Left colon (tissue), 2 donors: Measurements from ENCODE around the gene SLC22A15. TPM values are rescaled to one million over a fixed set of nuclear protein-coding genes. Genes with fewer than 3 reads are reported as not detected.

ENCODE experiments used
- ATAC-seq: fragments of 200-7000 bp; cut with Tn5 transposase; one replicate; pipeline ENCODE4 v1.9.1; 2020; ENCODE audit warnings: mild to moderate bottlenecking, moderate library complexity
- DNase-seq, 2 donors: peaks; one replicate each; pipeline ENCODE4 v3.0.0-alpha.2; 2020
- intact Hi-C, 2 donors: fragments of 100-400 bp; cut with DNase I in 1 of 2; cut with micrococcal nuclease in 1 of 2; formaldehyde crosslinking; loops; one replicate each; pipeline versions ENCODE4 v1.11.2 to v1.14.0; 2022; cut with DNase I, micrococcal nuclease
- total RNA-seq, 2 donors: library from RNA; stranded (reverse); fragmentation: NEBNext Ultra II Directional; extraction: Animal tissue kit (Norgen Biotek cat#: 25700); gene quantifications; one replicate each; pipeline ENCODE4 v1.2.1, GENCODE V29; 2021
- donor health status: DM: no; HTN: no; CAD: no.
- donor health status: DM: yes; HTN: yes; CAD: no.

SLC22A15 gene
- total RNA-seq, 2 donors from 2014 or later = 1.9 to 4.8 TPM

DNA sequence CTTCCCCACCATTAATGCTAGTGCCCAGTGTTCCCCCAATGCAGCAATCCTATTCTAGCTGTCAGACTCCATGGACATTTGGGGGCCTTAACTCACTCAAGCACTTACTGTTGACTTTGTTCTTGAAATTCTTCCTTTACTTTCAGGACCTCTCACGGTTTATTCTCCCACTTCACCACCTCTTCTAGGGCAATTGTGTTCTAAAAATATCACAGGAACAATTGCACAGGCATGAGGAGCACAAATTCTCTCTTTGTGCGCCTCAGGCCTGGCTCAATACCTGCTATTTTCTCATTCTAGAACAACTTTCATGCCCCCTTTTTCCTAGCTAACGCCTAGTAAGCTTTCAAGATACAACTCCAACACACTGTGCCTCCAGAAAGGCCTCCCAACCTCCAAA lies 142.2 kb downstream of the SLC22A15 start:
- ATAC-seq = no peak
- no peak for DNase-seq
- intact Hi-C loops = no loop called here

Other genes with a start within 250 kb of the SLC22A15 start
- 1 to 10 TPM in 1 of 2 donors, under 1 TPM in 1; 0.46 to 6.6 TPM for gene CASQ2, start 207.8 kb upstream of the SLC22A15 start, total RNA-seq
- gene NHLH2, start 135.4 kb upstream of the SLC22A15 start, total RNA-seq = not detected
- gene MAB21L3, start 134.9 kb downstream of the SLC22A15 start, total RNA-seq = 1 to 10 TPM; 4.7 to 5.7 TPM